ENCODE measurements around the gene LAMC1.

- TF ChIP-seq CTCF (conservative IDR thresholded peaks at IDR 0.05; ENCODE audit: low read depth, low read length), result no peak
- no peak for TF ChIP-seq EZH2 (IDR thresholded peaks at IDR 0.05; ENCODE audit: low read length, unreplicated experiment)
Observed at GRCh38 chr1:182984138-182984537, 39.1 kb upstream of the LAMC1 start.

All from PC-3 (cell line).